Muscle of leg (tissue), 11 donors: ENCODE data around the gene WDR70. TPM values are rescaled to one million over a fixed set of nuclear protein-coding genes. Genes with fewer than 3 reads are reported as not detected.
"Not testable (repeated sequence)": the region's sequence is repeated elsewhere in the genome, so short reads cannot be mapped to it uniquely, and the experiment has no call there.

ENCODE experiments used
- DNase-seq: peaks from one replicate; pipeline ENCODE4 v3.0.0; 2013
- H3K27ac ChIP-seq: one replicate; pipeline ENCODE4 v1.5.1; 2013; ENCODE audit warnings: mild to moderate bottlenecking, low read length, control low read depth
- H3K27me3 ChIP-seq: one replicate; pipeline ENCODE4 v1.6.1; 2013; ENCODE audit warnings: low read length; ENCODE audit not compliant: control insufficient read depth, insufficient read depth
- H3K36me3 ChIP-seq: one replicate; pipeline ENCODE4 v1.6.1; 2013; ENCODE audit warnings: low read length; ENCODE audit not compliant: control insufficient read depth, insufficient read depth
- H3K4me1 ChIP-seq: one replicate; pipeline ENCODE4 v1.6.1; 2013; ENCODE audit warnings: low read length; ENCODE audit not compliant: control insufficient read depth, insufficient read depth
- H3K4me3 ChIP-seq: one replicate; pipeline ENCODE4 v1.5.1; 2013; ENCODE audit warnings: low read length, control low read depth
- H3K9me3 ChIP-seq: replicated peaks from 2 replicates; pipeline ENCODE4 v1.6.1; 2013; ENCODE audit warnings: low read depth, low read length; ENCODE audit not compliant: control insufficient read depth
- WGBS: methylation state at CpG from one replicate; pipeline ENCODE4 v1.1.5; 2013; ENCODE audit warnings: missing lambda C conversion rate; ENCODE audit not compliant: insufficient coverage; 5-methylcytosine and 5-hydroxymethylcytosine counted together
- polyA plus RNA-seq, 8 donors: library from polyadenylated mRNA; unstranded; fragments of 120-200 nt; gene quantifications; one replicate each; pipeline versions ENCODE4 v1.2.1 to v1.2.3, GENCODE V29; 2013; ENCODE audit warnings: inconsistent platforms in 1 of 8, low replicate concordance in 1 of 8; ENCODE audit not compliant: insufficient read length in 8 of 8, insufficient read depth in 1 of 8
- total RNA-seq: library from RNA; stranded (reverse); fragments of 120-200 nt; gene quantifications from one replicate; pipeline ENCODE4 v1.2.4, GENCODE V29; 2013

The WDR70 gene
- total and polyA plus RNA-seq, 9 donors, result 24.3 to 44.2 (median 27.4) TPM

GRCh38 chr5:37593292-37593691 is 214.2 kb downstream of the WDR70 start:
- not testable (repeated sequence) for H3K4me1 ChIP-seq, H3K27ac ChIP-seq, DNase-seq, H3K9me3 ChIP-seq, H3K4me3 ChIP-seq, H3K27me3 ChIP-seq, H3K36me3 ChIP-seq
- WGBS, result no CpG with 5 or more reads among the region's 3 CpGs

- H3K27me3 ChIP-seq, H3K9me3 ChIP-seq, H3K27ac ChIP-seq, H3K4me3 ChIP-seq, DNase-seq, H3K4me1 ChIP-seq, H3K36me3 ChIP-seq: not testable (repeated sequence)
- WGBS, result no CpG with 5 or more reads among the region's 2 CpGs
Measured at GRCh38 chr5:37594864-37595263, 215.7 kb downstream of the WDR70 start.

- peak; percentile 68 for DNase-seq
- H3K36me3 ChIP-seq, result no peaks in the 10 kb centered on the region
- no peak overlapping the region for H3K4me3 ChIP-seq
Measured at GRCh38 chr5:37598733-37599132, 219.6 kb downstream of the WDR70 start.

GRCh38 chr5:37601163-37601562 is 222.0 kb downstream of the WDR70 start:
- Histone ChIP-seq H3K27ac (no peak overlapping the region), H3K4me3 (no peak overlapping the region), H3K36me3 (no peaks in the 10 kb centered on the region), H3K4me1 (no peaks in the 10 kb centered on the region), H3K9me3 (peaks cover 9% of the 10 kb centered on the region), H3K27me3 (no peaks in the 10 kb centered on the region)
- WGBS, result no CpG with 5 or more reads among the region's 1 CpG
- DNase-seq, result no peak

More at GRCh38 chr5:37598733-37599132, 219.6 kb downstream of the WDR70 start:
- Histone ChIP-seq H3K27ac (no peak overlapping the region), H3K27me3 (no peaks in the 10 kb centered on the region), H3K9me3 (peaks cover 9% of the 10 kb centered on the region), H3K4me1 (no peaks in the 10 kb centered on the region)
- WGBS, result 42% methylated on average over 2 of the region's 3 CpGs

- Histone ChIP-seq H3K4me1 (no peaks in the 10 kb centered on the region), H3K9me3 (peaks cover 9% of the 10 kb centered on the region), H3K27ac (no peak overlapping the region), H3K27me3 (no peaks in the 10 kb centered on the region), H3K36me3 (peaks cover 3% of the 10 kb centered on the region), H3K4me3 (no peak overlapping the region)
- WGBS, result no CpG with 5 or more reads among the region's 1 CpG
- DNase-seq, result no peak
Measured at GRCh38 chr5:37603072-37603471, 224.0 kb downstream of the WDR70 start.

GRCh38 chr5:37604290-37604689 is 225.2 kb downstream of the WDR70 start:
- Histone ChIP-seq H3K27me3 (no peaks in the 10 kb centered on the region), H3K36me3 (peaks cover 3% of the 10 kb centered on the region), H3K27ac (no peak overlapping the region), H3K9me3 (peaks cover 9% of the 10 kb centered on the region), H3K4me1 (no peaks in the 10 kb centered on the region), H3K4me3 (no peak overlapping the region)
- DNase-seq, result no peak
- WGBS, result no CpG with 5 or more reads among the region's 1 CpG

- Histone ChIP-seq H3K36me3 (peaks cover 6% of the 10 kb centered on the region), H3K4me1 (no peaks in the 10 kb centered on the region), H3K27me3 (no peaks in the 10 kb centered on the region), H3K4me3 (no peak overlapping the region), H3K27ac (no peak overlapping the region), H3K9me3 (peaks cover 3% of the 10 kb centered on the region)
- whole genome bisulfite sequencing, result no CpG with 5 or more reads among the region's 1 CpG
- no peak for DNase-seq
Measured at GRCh38 chr5:37606148-37606547, 227.0 kb downstream of the WDR70 start.

- Histone ChIP-seq H3K9me3 (no peaks in the 10 kb centered on the region), H3K4me3 (no peak overlapping the region), H3K27me3 (no peaks in the 10 kb centered on the region), H3K36me3 (peaks cover 6% of the 10 kb centered on the region), H3K4me1 (no peaks in the 10 kb centered on the region), H3K27ac (no peak overlapping the region)
- no peak for DNase-seq
- no CpG with 5 or more reads among the region's 2 CpGs for WGBS
Measured at GRCh38 chr5:37606632-37607248, 227.6 kb downstream of the WDR70 start.

- Histone ChIP-seq H3K4me3 (no peak overlapping the region), H3K9me3 (no peaks in the 10 kb centered on the region), H3K27me3 (no peaks in the 10 kb centered on the region), H3K4me1 (no peaks in the 10 kb centered on the region), H3K27ac (no peak overlapping the region), H3K36me3 (no peaks in the 10 kb centered on the region)
- WGBS, result no CpG with 5 or more reads among the region's 4 CpGs
- DNase-seq, result peak; percentile 87
Measured at GRCh38 chr5:37615184-37615583, 236.1 kb downstream of the WDR70 start.

- no peak overlapping the region for H3K27ac ChIP-seq
- no peak for DNase-seq
- no peaks in the 10 kb centered on the region for H3K9me3 ChIP-seq
- no peaks in the 10 kb centered on the region for H3K27me3 ChIP-seq
- no peak overlapping the region for H3K4me3 ChIP-seq
- H3K4me1 ChIP-seq, result no peaks in the 10 kb centered on the region
- no peaks in the 10 kb centered on the region for H3K36me3 ChIP-seq
Measured at GRCh38 chr5:37619353-37619752, 240.2 kb downstream of the WDR70 start.

GRCh38 chr5:37622354-37622753 is 243.2 kb downstream of the WDR70 start:
- DNase-seq, result not testable (repeated sequence)

More at GRCh38 chr5:37622354-37622753, 243.2 kb downstream of the WDR70 start:
- H3K36me3 ChIP-seq, H3K4me1 ChIP-seq, H3K27ac ChIP-seq, H3K4me3 ChIP-seq, H3K9me3 ChIP-seq, H3K27me3 ChIP-seq: not testable (repeated sequence)
- no CpG with 5 or more reads among the region's 2 CpGs for WGBS
